Nephron (organoid): ENCODE measurements around the gene USP35.
A peak's percentile ranks its signal among the peaks of the same experiment; 100 is the strongest.

Source experiments
- H3K27ac Mint-ChIP-seq, 3 experiments: 2 replicates each; pipeline ENCODE4 v1.8.0; 2020; ENCODE audit warnings: mixed read lengths in 3 of 3, mild to moderate bottlenecking in 2 of 3, moderate library complexity in 1 of 3
- H3K27me3 Mint-ChIP-seq: 2 replicates; pipeline ENCODE4 v1.8.0; 2021; ENCODE audit warnings: low read depth, mild to moderate bottlenecking, moderate library complexity, mixed read lengths
- H3K36me3 Mint-ChIP-seq: 2 replicates; pipeline ENCODE4 v1.8.0; 2020; ENCODE audit warnings: low read depth, mixed read lengths
- H3K4me1 Mint-ChIP-seq: 2 replicates; pipeline ENCODE4 v1.8.0; 2020; ENCODE audit warnings: mixed read lengths
- H3K4me3 Mint-ChIP-seq, 3 experiments: 2 replicates each; pipeline ENCODE4 v1.8.0; 2020; ENCODE audit warnings: mild to moderate bottlenecking in 3 of 3, mixed read lengths in 3 of 3, moderate library complexity in 2 of 3
- H3K9me3 Mint-ChIP-seq: 2 replicates; pipeline ENCODE4 v1.8.0; 2020; ENCODE audit warnings: mixed read lengths
- CTCF ChIP-seq, 3 experiments: fragments of 200-600 bp; sonication (generic); IDR thresholded peaks; one replicate each; pipeline ENCODE4 v1.5.0; 2021; ENCODE audit warnings: antibody characterized with exemption in 3 of 3; ENCODE audit not compliant: unreplicated experiment in 3 of 3

USP35 gene

GRCh38 chr11:78208257-78209165 is 19.8 kb downstream of the USP35 start:
- Mint-ChIP-seq H3K4me3 (no peak overlapping the region), H3K36me3 (peaks cover 40% of the 10 kb centered on the region), H3K9me3 (no peaks in the 10 kb centered on the region), H3K27ac (peak overlapping the region in 1 of 3 experiments; percentile 69), H3K4me1 (no peaks in the 10 kb centered on the region), H3K27me3 (no peaks in the 10 kb centered on the region)
- no peak for TF ChIP-seq CTCF (IDR thresholded peaks at IDR 0.05; ENCODE audit: unreplicated experiment in 3 of 3)

GRCh38 chr11:78209478-78209877 is 20.8 kb downstream of the USP35 start:
- H3K36me3 Mint-ChIP-seq: peaks cover 40% of the 10 kb centered on the region
- H3K4me1 Mint-ChIP-seq: no peaks in the 10 kb centered on the region
- no peak overlapping the region for H3K4me3 Mint-ChIP-seq
- no peaks in the 10 kb centered on the region for H3K9me3 Mint-ChIP-seq
- TF ChIP-seq CTCF (IDR thresholded peaks at IDR 0.05; ENCODE audit: unreplicated experiment in 3 of 3): no peak
- H3K27me3 Mint-ChIP-seq: no peaks in the 10 kb centered on the region
- no peak overlapping the region for H3K27ac Mint-ChIP-seq

GRCh38 chr11:78210000-78210608 is 21.4 kb downstream of the USP35 start:
- Mint-ChIP-seq H3K27ac (no peak overlapping the region), H3K36me3 (peaks cover 41% of the 10 kb centered on the region), H3K4me1 (no peaks in the 10 kb centered on the region), H3K4me3 (no peak overlapping the region), H3K27me3 (no peaks in the 10 kb centered on the region), H3K9me3 (no peaks in the 10 kb centered on the region)
- no peak for TF ChIP-seq CTCF (IDR thresholded peaks at IDR 0.05; ENCODE audit: unreplicated experiment in 3 of 3)

GRCh38 chr11:78211565-78211964 is 22.8 kb downstream of the USP35 start:
- TF ChIP-seq CTCF (IDR thresholded peaks at IDR 0.05; ENCODE audit: unreplicated experiment in 3 of 3): no peak
- Mint-ChIP-seq H3K27ac (no peak overlapping the region), H3K4me3 (no peak overlapping the region), H3K36me3 (peaks cover 41% of the 10 kb centered on the region), H3K27me3 (no peaks in the 10 kb centered on the region), H3K4me1 (no peaks in the 10 kb centered on the region), H3K9me3 (no peaks in the 10 kb centered on the region)

GRCh38 chr11:78212586-78213371 is 24.1 kb downstream of the USP35 start:
- H3K4me3 Mint-ChIP-seq: no peak overlapping the region
- no peak overlapping the region for H3K27ac Mint-ChIP-seq
- peaks cover 52% of the 10 kb centered on the region for H3K36me3 Mint-ChIP-seq
- no peaks in the 10 kb centered on the region for H3K27me3 Mint-ChIP-seq
- no peaks in the 10 kb centered on the region for H3K4me1 Mint-ChIP-seq
- no peak for TF ChIP-seq CTCF (IDR thresholded peaks at IDR 0.05; ENCODE audit: unreplicated experiment in 3 of 3)
- H3K9me3 Mint-ChIP-seq: no peaks in the 10 kb centered on the region
